ENCODE results near the gene ERC1.

- no peak for TF ChIP-seq CTCF (IDR thresholded peaks at IDR 0.05; ENCODE audit: low read depth, low read length)
- no peak for TF ChIP-seq POLR2A (IDR thresholded peaks at IDR 0.05; ENCODE audit: extremely low read depth, insufficient read length)
- TF ChIP-seq, protein P1, sequence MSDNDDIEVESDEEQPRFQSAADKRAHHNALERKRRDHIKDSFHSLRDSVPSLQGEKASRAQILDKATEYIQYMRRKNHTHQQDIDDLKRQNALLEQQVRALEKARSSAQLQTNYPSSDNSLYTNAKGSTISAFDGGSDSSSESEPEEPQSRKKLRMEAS (IDR thresholded peaks at IDR 0.05; ENCODE audit: low read depth, low read length): no peak
These were observed 444.0 kb downstream of the ERC1 start for GRCh38 chr12:1435044-1435443.

All from NB4 (cell line).